Fibroblast of skin of scalp (primary cell): ENCODE data around the gene JMJD1C.

ENCODE experiments used
- DNase-seq: peaks from one replicate; pipeline ENCODE4 v3.0.0-alpha.2; 2013

Gene JMJD1C

DNA sequence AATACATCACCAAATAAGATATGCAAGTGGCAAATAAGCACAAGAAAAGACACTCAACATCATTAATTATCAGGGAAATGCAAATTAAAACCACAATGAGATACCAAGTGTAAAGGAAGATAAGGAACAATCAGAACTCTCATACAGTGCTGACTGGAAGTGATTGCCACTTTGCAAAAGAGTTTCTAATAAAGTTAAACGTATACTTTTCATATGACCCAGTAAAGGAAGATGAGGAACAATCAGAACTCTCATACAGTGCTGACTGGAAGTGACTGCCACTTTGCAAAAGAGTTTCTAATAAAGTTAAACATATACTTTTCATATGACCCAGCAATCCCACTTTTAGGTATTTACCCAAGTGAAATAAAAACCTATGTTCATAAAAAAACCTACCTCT is 12.2 kb upstream of the JMJD1C start:
- no peak for DNase-seq

DNA sequence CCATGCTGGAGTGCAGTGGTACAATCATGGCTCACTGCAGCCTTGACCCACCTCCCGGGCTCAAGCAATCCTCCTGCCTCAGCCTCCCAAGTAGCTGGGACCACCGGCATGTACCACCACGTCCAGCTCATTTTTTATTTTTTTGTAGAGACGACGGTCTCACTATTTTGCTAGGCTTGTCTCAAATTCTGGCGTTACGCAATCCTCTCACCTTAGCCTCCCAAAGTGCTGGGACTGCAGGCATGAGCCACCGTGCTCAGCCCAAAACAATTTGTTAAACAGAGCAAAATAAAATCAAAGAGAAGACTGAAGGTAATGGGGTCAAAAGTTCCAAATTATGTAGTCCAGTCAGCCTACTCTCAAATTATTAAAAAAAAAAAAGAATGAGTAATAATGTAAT is 8.7 kb upstream of the JMJD1C start:
- DNase-seq, result no peak

DNA sequence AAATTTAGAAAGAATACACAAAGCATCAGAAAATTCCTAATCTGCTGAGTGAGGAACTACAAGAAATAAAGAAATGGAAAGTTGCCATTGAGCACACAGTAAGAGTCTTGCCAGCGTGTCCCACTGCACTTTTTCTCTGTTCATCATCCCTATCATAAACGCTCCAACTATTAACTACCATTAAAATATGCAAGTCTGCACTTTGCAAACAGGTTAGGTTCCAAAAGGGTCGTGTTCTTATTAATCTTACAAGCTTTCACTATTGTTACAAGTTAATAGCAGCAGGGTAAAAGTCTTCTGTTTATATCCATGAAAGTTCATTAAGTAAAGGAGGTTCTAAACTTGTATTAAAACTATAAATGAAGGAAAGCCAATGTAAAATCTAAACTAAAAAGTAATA is 5.2 kb upstream of the JMJD1C start:
- no peak for DNase-seq

DNA sequence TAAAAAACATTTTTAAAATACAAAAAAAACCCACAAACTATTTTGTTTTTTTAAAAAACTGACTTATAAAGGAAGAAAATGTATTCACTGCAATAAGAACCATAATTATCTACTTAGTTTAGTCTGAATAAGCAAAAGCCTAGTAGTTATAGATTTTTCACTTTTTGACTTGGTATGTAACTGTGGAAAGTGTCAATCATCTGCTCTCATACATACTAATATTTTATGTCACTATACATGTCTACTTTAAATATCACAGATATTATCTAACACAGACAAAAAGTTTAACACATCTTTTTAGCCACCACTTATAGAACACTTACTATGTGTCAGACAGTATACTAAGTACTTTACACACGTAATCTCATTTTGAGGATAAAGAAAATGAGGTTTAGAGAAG is 3.2 kb upstream of the JMJD1C start:
- DNase-seq, result no peak

DNA sequence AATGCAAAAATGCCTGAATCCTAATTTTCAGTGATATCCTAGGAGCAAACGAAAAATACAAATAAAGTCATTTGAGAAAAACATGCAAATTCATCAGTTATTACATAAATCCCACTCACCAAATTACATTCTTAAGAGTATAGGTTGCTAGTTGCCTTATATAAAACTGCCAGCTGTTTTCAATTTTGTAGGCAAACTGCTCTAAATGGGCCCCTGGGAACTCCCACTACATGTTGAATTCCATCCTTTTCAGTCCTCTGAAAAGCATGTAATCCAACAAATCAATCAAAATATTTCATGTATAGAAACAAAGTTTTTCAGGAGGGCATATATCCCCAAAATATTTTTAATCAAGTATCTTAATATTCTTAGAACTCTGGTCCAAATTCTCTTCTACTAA is 2.1 kb upstream of the JMJD1C start:
- DNase-seq, result peak; percentile 86

DNA sequence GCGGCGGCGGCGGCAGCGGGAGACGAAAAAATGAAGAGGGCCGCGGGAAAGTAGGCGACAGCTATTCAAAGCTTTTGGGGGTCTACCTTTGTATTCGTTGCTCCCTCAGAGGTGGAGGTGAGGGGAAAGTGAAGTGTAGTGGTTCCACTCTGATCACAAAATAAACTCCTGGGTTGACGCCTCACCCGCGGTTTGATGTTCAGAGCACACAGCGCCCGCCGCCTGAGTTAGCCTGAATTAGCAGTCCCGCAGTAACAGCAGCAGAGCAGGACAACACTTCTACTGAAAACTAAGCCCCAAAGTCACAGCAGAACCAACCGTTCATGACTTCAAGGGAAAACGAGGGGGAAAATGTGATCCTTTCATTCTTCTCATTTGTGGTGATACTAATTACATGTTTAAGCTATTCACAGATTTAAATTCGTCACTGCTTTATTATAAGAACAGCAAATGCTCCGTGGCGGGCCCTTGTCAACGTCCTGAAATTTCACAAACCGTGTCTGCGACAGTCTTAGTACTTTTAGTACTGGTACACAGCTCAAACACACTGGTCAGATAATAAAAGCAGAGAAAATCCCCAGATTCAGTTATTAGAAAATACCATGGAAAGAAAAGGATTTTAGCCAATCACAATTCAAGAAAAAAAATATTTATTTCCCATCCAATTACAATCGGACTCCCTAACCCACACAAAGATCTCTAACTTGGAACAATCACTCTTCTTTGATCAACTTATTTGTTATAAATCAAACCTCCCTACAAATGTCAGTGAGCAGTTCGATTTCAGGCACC is 563 bp upstream of the JMJD1C start:
- peak; percentile 57 for DNase-seq

DNA sequence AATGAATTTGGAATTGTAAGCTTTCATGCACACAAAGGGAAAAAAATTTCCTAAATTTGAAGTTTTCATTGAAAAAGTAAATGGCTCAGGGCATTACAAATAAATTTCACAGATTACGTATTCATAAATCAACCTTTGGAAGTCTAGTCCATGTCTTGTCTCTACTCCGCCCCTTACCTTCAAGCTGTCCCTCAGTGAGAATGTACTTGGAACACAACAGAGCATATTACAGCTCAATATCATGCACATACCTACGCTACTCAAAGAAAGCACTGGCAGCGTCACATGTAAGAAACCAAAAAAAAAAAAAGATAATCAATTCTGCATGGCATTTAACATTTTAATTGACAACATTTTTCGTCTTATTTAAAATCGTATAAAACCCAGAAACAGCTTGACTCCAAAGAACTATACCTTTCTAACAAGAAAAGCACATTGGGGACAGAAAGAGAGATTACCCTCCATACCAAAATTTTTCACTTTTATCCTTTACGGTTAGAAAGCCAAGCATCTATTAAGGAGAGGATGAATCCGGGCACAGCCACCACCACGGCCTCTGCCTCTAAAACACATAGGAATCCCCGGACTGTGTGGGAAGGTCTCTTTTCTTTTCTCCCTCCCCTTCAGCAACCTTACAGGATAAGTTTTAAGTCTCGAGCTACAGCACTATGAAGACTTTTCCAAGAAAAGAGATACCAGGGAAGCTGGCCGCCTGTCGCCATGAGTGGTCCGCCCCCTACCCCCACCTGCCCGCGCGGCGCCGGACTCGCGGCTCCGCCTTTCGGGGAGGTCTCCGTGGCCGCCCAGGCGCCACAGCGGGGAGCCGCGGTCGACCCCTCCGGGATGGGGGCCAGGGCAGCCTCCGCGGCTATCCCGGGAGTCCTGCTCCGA is 1.1 kb downstream of the JMJD1C start:
- DNase-seq, result peak; percentile 64

DNA sequence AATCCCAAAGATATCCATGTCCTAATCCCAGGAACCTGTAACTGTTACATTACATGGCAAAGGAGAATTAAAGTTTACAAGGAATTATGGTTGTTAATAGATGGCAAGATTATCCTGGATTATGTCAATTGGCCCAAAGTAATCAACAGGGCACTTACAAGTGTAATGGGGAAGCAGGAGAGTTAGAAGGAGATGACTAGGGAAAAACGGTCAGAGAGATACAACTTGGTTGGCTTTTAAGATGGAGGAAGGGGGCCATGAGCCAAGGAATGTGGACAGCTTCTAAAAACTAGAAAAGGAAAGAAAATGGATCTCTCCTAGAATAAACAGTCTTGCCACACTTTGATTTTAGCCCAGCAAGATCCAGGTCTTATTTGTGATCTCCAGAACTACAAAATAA is 3.3 kb downstream of the JMJD1C start:
- DNase-seq, result no peak

DNA sequence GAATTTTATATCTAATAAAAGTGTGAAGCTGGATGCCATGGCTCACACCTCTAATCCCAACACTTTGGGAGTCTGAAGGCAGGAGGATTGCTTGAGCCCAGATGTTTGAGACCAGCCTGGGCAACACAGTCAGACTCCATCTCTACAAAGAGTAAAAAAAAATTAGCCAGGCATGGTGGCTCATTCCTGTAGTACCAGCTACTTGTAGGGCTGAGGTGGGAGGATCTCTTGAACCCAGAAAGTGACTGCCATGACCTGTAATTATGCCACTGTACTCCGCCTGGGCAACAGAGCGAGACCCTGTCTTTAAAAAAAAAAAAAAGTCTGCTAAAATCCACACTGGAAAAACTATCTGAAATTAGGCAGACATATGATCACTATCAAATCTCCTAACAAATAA is 7.6 kb downstream of the JMJD1C start:
- DNase-seq, result no peak

DNA sequence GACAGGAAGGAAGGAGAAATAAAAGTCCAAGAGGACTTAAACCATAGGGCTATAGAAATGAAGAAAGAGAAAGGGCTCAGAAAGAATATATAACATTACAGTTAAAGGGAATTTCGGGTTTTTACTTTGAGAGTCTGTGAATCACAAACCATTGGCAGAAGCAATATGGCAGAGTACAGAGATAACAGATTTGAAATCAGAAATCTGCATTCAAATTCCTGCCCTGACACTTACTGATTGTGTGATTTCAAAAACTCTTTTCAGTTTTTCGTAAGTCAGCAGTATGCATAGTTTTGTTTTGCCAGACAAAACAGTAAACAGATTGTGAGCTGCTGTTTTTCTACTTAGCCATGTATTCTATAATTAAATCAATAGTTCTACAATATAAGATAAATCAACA is 8.2 kb downstream of the JMJD1C start:
- DNase-seq, result no peak

DNA sequence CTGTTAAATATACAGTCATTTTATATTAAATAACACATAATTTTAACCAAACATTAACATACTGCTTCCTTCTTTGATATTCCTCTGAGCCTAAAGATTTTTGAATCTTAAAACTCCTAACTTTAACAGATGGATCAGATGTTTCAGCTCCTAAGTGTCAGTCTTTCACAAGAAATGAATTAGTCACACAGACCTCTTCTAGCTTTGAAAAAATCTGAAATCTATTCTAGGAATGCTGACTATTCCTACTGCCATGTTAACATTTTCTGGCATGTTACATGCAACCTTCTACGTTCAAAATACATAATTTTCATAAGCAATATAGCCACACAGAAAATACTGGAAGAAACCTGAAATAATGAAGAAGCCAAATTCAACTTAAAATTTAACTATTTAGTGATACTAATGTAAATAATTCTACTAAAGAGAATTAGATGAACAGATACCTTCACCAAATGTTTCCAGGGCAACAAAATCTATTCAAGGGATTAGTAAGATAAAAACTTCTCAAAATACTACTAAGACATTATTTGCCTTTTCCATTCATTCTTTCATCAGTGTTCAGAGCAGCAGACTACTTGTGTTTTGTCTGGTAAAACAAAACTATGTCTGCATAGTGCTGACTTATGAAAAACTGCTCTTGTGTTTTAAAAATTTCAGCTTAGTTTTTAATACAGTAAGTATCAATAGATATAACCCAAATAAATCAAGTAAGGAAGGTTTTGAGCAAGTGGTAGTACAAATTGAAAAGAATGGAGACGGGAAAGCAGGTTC is 9.2 kb downstream of the JMJD1C start:
- peak; percentile 86 for DNase-seq

DNA sequence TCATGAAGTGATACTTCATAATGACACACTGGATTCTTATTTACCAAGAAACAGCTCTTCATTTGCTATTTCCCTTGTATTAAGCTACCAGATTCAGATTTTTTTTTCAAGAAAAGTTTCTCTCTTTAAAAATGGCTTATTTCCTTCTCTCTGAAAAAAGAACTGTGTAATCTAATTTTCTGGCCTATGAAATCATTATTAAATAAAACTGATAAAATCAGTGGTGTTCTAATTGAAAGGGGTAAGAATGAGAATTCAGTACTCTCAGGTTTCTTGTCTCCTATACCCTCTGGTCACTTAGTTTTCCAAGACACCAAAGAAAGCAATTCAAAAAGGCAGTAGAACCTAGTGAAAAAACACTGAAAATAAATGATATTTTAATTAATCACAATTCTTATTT is 10.3 kb downstream of the JMJD1C start:
- DNase-seq, result no peak

DNA sequence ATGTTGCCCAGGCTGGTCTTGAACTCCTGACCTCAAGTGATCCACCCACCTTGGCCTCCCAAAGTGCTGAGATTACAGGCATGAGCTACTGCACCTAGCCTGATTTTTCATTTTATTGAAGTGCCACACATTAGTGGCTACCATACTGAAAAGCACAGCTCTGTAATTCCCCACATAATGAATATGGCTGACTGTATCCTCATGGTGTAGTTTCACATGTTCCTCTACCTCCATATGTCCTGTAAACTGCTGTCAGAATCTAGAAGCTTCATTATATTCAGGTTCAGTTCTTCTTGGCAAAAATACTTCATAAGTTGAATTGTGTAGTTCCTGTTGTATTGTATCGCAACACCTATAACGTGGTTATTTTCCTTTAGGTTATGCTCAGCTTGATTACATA is 11.1 kb downstream of the JMJD1C start:
- DNase-seq, result no peak

DNA sequence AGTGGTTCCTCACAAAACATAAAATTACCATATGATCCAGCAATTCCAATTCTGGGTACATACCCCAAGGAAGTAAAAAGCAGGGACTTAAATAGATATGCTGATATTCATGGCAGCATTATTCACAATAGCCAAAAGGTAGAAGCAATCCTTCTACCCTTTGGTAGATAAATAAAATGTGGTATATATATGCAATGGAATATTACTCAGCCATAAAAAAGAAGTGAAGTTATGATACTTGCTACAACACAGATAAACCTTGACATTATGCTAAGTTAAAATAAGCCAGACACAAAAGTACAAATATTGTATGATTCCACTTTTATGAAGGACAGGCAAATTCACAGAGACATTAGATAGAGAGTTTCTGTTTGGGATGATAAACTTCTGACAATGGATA is 13.3 kb downstream of the JMJD1C start:
- no peak for DNase-seq

DNA sequence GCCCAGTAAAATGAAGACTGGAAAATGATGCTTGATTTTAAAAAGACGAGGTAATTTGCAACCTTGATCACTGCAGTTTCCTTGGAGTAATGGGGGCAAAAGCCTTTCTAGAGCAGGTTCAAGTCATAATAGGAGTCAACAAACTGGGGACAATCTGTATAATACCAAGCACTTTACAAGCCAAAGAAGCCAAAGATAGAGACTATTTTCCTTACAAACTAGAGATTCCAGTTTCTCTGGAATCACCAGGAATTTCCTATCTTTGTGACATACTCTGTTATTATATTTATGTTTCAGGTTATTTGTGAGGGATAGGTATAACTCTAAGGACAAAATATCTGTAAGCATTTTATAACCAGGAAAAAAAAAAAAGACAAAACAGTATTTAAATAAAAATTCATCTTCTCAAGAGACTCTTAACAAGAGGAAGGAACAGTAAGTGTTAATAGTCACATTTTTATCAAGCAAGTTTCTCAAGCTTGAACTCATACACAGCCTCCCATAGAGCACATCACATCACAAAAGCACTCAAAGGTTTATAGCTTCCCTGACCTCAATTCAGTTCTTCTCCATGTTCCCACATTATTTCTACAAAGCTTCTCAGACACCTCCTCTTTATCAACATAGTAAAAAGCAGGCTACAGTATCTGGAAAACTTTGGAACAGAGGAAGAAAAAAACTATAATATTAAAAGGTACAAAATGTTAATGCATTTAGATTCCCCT is 18.9 kb downstream of the JMJD1C start:
- DNase-seq, result no peak

DNA sequence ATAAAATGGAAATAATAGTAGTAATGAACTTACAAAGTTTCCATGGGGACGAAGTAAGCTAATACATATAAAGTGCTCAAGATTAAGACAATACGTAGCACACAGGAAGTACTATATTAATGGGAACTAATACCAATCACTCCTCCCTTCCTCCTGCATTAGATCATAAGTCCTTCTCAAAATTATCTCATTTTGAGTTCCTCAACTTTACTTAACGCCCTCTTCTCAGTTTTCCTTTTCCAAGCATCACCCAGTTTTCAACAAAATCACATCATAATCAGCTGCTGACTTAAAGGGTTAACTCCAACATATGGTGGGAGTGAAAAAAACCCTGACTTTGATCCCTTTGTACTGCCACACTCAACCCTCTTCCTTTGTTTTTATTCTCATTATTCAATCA is 24.4 kb downstream of the JMJD1C start:
- DNase-seq, result no peak

DNA sequence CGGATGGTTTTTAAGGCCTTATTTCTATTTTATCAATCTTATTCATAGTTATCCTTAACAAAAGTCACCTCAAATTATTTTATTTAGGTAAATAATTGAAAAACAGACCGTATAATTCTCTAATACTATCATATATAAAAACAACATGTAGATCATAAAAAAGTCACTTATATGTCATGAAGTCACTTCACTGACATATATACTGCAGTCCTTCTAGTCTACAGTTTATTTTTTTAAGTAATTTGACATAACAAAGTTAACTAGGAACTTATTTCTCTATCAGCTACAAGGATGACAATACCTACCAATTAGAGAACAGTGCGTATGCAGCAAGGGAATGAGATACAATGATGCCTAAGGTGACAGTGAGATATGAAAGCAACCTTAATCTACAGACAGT is 26.2 kb downstream of the JMJD1C start:
- no peak for DNase-seq

DNA sequence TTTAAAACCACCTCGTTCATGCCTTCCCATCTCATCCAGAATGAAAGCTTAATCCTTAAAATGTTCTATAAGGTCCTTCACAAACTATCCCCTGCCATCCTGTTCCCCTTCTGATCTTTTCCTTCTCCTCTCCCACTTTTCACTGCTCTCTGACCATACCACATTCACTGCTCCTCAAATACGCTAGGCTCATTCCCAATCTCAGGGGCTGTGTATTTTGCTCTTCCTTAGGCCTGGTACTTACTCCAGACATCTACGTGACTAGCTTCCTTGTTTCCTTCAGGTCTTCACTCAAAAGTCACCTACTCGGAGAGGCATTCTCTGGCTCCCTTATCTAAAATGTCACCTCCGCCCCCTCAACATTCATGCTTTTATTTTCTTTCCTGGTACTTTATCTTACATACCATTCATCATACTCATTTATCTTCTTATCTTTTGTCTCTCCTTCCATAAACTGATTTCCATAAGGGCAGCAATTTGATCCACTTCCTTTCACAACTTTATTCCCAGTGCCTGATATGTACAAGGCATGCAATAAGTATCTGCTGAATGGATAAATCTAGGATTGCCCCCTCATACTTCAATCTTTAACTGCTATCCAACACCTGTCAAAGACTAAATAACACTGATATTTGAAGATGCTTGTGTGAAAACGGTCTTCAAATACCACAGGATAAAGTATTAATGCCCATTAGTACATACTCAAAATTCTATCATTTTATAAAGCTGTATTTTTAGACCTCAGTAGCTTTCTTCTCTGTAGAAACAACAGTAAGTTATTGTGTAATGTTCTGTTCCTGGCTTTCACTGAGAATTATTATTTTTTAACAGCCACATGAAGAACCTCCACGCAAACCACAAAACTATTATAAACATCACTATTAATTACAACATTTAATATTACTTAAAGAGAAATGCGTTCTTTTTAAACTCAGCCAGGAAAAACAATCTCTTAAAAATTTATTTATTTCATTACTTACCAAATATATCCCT is 27.0 kb downstream of the JMJD1C start:
- DNase-seq, result no peak

DNA sequence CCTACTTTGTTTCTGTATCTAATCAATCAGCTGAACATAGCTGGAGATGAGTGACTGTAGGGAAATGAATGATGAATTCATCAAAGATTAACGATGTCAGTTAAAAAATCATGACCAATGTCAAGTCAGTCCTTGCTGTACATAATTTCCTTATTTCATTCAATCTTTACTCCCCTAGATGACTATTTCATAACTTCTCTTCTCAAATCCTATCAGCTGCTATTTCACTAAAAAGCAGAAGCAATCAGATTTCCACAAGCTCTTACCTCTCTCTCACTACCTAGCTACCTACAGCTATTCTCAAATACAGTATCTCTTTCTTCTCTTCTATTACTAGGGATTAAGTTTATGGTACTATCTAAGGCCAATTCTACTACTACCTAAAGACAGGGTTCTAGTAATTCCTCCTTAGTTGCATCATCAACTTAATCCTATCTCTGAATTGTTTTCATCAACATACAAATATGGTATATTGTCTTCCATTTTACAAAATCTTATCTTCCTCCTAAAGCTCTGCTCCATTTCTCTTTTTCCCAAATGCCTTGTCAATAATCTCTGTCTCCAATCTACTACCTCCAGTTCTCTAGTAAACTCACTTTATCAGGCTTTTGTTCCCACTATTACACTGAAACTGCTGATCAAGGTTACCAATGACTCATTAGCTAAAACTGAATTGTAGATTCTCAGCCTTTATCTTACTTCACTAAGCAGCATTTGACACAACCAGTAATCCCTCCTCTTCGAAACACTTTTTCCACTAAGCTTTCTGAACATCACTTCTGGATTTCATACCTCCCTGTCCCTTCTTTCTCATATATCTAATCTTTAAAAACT is 28.4 kb downstream of the JMJD1C start:
- DNase-seq, result no peak

DNA sequence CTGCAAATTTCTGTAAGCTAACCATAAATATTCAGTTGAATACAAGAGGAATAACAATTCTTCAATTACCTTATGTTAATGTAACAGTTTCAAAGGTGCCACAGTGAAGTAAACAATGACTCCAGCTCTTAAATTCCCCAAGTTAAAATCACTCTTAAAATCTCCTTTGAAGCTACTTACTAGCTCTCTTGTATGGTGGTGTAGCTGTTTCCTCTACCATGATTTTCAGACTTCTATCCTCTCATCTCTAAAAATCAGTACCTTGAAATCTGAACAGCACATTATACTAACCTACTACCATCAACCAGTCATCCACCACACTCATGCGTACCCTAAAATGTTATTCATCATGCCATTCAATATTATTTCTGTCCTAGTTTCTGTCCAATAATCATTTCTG is 29.6 kb downstream of the JMJD1C start:
- no peak for DNase-seq
